HEK293 (cell line): ENCODE data around the gene COL12A1.

Source experiments
- CTCF ChIP-seq: fragments of 450-650 bp; formaldehyde crosslinking; IDR thresholded peaks from 2 replicates; pipeline ENCODE4 v1.5.1; 2016; ENCODE audit warnings: missing biosample characterization, missing genetic modification characterization
- MYNN ChIP-seq: fragments of 450-650 bp; formaldehyde crosslinking; IDR thresholded peaks from 2 replicates; pipeline ENCODE4 v1.5.1; 2016; ENCODE audit warnings: missing biosample characterization, missing genetic modification characterization, borderline replicate concordance
- MZF1 ChIP-seq: fragments of 450-650 bp; formaldehyde crosslinking; IDR thresholded peaks from 2 replicates; pipeline ENCODE4 v1.5.1; 2017; ENCODE audit warnings: missing biosample characterization, missing genetic modification characterization, borderline replicate concordance
- OVOL3 ChIP-seq: fragments of 450-650 bp; formaldehyde crosslinking; IDR thresholded peaks from 2 replicates; pipeline ENCODE4 v1.5.1; 2016; ENCODE audit warnings: missing biosample characterization, missing genetic modification characterization
- YY1 ChIP-seq: fragments of 450-650 bp; formaldehyde crosslinking; IDR thresholded peaks from 2 replicates; pipeline ENCODE4 v1.5.1; 2018; ENCODE audit warnings: missing biosample characterization, missing genetic modification characterization
- ZNF423 ChIP-seq: fragments of 450-650 bp; formaldehyde crosslinking; IDR thresholded peaks from 2 replicates; pipeline ENCODE4 v1.5.1; 2016; ENCODE audit warnings: missing biosample characterization, missing genetic modification characterization
- ZNF544 ChIP-seq: fragments of 450-650 bp; formaldehyde crosslinking; IDR thresholded peaks from 2 replicates; pipeline ENCODE4 v1.5.0; 2017; ENCODE audit warnings: missing biosample characterization, missing genetic modification characterization
- ZNF658 ChIP-seq: fragments of 450-650 bp; formaldehyde crosslinking; IDR thresholded peaks from 2 replicates; pipeline ENCODE4; 2016; ENCODE audit warnings: missing biosample characterization, missing genetic modification characterization
- TF ChIP-seq, protein P1 (sequence below): fragments of 450-650 bp; formaldehyde crosslinking; IDR thresholded peaks from 2 replicates; pipeline ENCODE4 v1.5.1; 2016; ENCODE audit warnings: missing biosample characterization, missing genetic modification characterization

DNA sequence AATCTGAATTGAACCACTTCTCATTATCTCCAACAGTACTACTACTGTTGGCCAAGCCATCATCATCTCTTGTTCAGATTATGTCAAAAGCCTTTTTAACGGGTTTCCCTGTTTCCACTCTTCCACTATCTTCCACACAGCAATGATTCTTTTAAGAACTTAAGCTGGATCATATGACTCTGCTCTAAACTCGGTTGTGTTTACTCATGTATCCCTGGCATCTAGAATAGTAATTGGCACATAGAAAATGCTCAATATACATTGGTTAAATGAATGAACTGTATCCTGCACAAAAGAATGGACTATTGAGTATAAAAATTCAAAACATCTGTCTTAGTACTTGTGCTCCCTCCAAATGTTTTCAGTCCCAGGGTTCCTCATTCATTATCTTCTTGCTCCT, 40.5 kb upstream of the COL12A1 start:
- TF ChIP-seq YY1 (tag by site-specific recombination): no peak
- no peak for TF ChIP-seq CTCF
- no peak for TF ChIP-seq MZF1 (tag by site-specific recombination)
- TF ChIP-seq OVOL3 (tag by site-specific recombination): no peak
- TF ChIP-seq, protein P1, sequence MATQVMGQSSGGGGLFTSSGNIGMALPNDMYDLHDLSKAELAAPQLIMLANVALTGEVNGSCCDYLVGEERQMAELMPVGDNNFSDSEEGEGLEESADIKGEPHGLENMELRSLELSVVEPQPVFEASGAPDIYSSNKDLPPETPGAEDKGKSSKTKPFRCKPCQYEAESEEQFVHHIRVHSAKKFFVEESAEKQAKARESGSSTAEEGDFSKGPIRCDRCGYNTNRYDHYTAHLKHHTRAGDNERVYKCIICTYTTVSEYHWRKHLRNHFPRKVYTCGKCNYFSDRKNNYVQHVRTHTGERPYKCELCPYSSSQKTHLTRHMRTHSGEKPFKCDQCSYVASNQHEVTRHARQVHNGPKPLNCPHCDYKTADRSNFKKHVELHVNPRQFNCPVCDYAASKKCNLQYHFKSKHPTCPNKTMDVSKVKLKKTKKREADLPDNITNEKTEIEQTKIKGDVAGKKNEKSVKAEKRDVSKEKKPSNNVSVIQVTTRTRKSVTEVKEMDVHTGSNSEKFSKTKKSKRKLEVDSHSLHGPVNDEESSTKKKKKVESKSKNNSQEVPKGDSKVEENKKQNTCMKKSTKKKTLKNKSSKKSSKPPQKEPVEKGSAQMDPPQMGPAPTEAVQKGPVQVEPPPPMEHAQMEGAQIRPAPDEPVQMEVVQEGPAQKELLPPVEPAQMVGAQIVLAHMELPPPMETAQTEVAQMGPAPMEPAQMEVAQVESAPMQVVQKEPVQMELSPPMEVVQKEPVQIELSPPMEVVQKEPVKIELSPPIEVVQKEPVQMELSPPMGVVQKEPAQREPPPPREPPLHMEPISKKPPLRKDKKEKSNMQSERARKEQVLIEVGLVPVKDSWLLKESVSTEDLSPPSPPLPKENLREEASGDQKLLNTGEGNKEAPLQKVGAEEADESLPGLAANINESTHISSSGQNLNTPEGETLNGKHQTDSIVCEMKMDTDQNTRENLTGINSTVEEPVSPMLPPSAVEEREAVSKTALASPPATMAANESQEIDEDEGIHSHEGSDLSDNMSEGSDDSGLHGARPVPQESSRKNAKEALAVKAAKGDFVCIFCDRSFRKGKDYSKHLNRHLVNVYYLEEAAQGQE (tag by site-specific recombination): no peak
- no peak for TF ChIP-seq MYNN (tag by site-specific recombination)
- TF ChIP-seq ZNF423 (tag by site-specific recombination): no peak
- TF ChIP-seq ZNF544 (tag by site-specific recombination): no peak
- no peak for TF ChIP-seq ZNF658 (tag by site-specific recombination)
